Measurements from ENCODE around the gene SEC22B.
"Not testable (repeated sequence)": the region's sequence is repeated elsewhere in the genome, so short reads cannot be mapped to it uniquely, and the experiment has no call there.

Gene SEC22B

GRCh38 chr1:120127921-120128320 lies 48.4 kb downstream of the SEC22B start:
- H3K27me3 Mint-ChIP-seq (ENCODE audit: low read depth, poor library complexity); H3K4me3 Mint-ChIP-seq; H3K9me3 Mint-ChIP-seq; DNase-seq; H3K27ac Mint-ChIP-seq; H3K36me3 Mint-ChIP-seq (ENCODE audit: low read depth): not testable (repeated sequence)
- peaks cover 23% of the 10 kb centered on the region for H3K4me1 Mint-ChIP-seq

- not testable (repeated sequence) for H3K27me3 Mint-ChIP-seq (ENCODE audit: low read depth, poor library complexity); H3K4me3 Mint-ChIP-seq; H3K36me3 Mint-ChIP-seq (ENCODE audit: low read depth); DNase-seq; H3K9me3 Mint-ChIP-seq; H3K27ac Mint-ChIP-seq
- peaks cover 17% of the 10 kb centered on the region for H3K4me1 Mint-ChIP-seq
These were observed 50.1 kb downstream of the SEC22B start for GRCh38 chr1:120126216-120126615.

- DNase-seq; H3K4me3 Mint-ChIP-seq; H3K27me3 Mint-ChIP-seq (ENCODE audit: low read depth, poor library complexity); H3K36me3 Mint-ChIP-seq (ENCODE audit: low read depth); H3K9me3 Mint-ChIP-seq: not testable (repeated sequence)
- H3K27ac Mint-ChIP-seq: peak overlapping the region; percentile 36
- H3K4me1 Mint-ChIP-seq: peaks cover 14% of the 10 kb centered on the region
These were observed 51.7 kb downstream of the SEC22B start for GRCh38 chr1:120124628-120125027.

GRCh38 chr1:120123813-120124510 lies 52.4 kb downstream of the SEC22B start:
- H3K4me3 Mint-ChIP-seq; DNase-seq; H3K27me3 Mint-ChIP-seq (ENCODE audit: low read depth, poor library complexity); H3K9me3 Mint-ChIP-seq; H3K36me3 Mint-ChIP-seq (ENCODE audit: low read depth): not testable (repeated sequence)
- Mint-ChIP-seq H3K27ac (peak overlapping the region; percentile 36), H3K4me1 (peaks cover 12% of the 10 kb centered on the region)

- not testable (repeated sequence) for H3K27me3 Mint-ChIP-seq (ENCODE audit: low read depth, poor library complexity); H3K9me3 Mint-ChIP-seq; H3K36me3 Mint-ChIP-seq (ENCODE audit: low read depth); H3K27ac Mint-ChIP-seq; DNase-seq; H3K4me3 Mint-ChIP-seq
- peaks cover 17% of the 10 kb centered on the region for H3K4me1 Mint-ChIP-seq
These were observed 53.9 kb downstream of the SEC22B start for GRCh38 chr1:120122262-120122893.

GRCh38 chr1:120121830-120122229 lies 54.5 kb downstream of the SEC22B start:
- not testable (repeated sequence) for H3K4me3 Mint-ChIP-seq; H3K27me3 Mint-ChIP-seq (ENCODE audit: low read depth, poor library complexity); H3K36me3 Mint-ChIP-seq (ENCODE audit: low read depth); H3K27ac Mint-ChIP-seq; DNase-seq; H3K9me3 Mint-ChIP-seq
- H3K4me1 Mint-ChIP-seq: peaks cover 18% of the 10 kb centered on the region

GRCh38 chr1:120120525-120120924 lies 55.8 kb downstream of the SEC22B start:
- peaks cover 22% of the 10 kb centered on the region for H3K4me1 Mint-ChIP-seq
- not testable (repeated sequence) for H3K4me3 Mint-ChIP-seq; H3K27ac Mint-ChIP-seq; DNase-seq; H3K36me3 Mint-ChIP-seq (ENCODE audit: low read depth); H3K9me3 Mint-ChIP-seq; H3K27me3 Mint-ChIP-seq (ENCODE audit: low read depth, poor library complexity)

- H3K9me3 Mint-ChIP-seq; H3K4me3 Mint-ChIP-seq; DNase-seq; H3K27me3 Mint-ChIP-seq (ENCODE audit: low read depth, poor library complexity); H3K36me3 Mint-ChIP-seq (ENCODE audit: low read depth): not testable (repeated sequence)
- Mint-ChIP-seq H3K4me1 (peaks cover 10% of the 10 kb centered on the region), H3K27ac (peak overlapping the region; percentile 70)
These were observed 58.7 kb downstream of the SEC22B start for GRCh38 chr1:120117371-120118177.

- H3K4me3 Mint-ChIP-seq; H3K36me3 Mint-ChIP-seq (ENCODE audit: low read depth); H3K27me3 Mint-ChIP-seq (ENCODE audit: low read depth, poor library complexity); H3K27ac Mint-ChIP-seq; H3K9me3 Mint-ChIP-seq; DNase-seq: not testable (repeated sequence)
- peaks cover 15% of the 10 kb centered on the region for H3K4me1 Mint-ChIP-seq
These were observed 60.2 kb downstream of the SEC22B start for GRCh38 chr1:120116094-120116493.

- not testable (repeated sequence) for H3K27me3 Mint-ChIP-seq (ENCODE audit: low read depth, poor library complexity); H3K36me3 Mint-ChIP-seq (ENCODE audit: low read depth); H3K4me3 Mint-ChIP-seq; H3K9me3 Mint-ChIP-seq; DNase-seq
- peaks cover 15% of the 10 kb centered on the region for H3K4me1 Mint-ChIP-seq
- H3K27ac Mint-ChIP-seq: peak overlapping the region; percentile 66
These were observed 63.2 kb downstream of the SEC22B start for GRCh38 chr1:120113134-120113533.

GRCh38 chr1:120112212-120112611 lies 64.1 kb downstream of the SEC22B start:
- H3K4me3 Mint-ChIP-seq, DNase-seq: not testable (repeated sequence)

GRCh38 chr1:120111771-120112170 lies 64.5 kb downstream of the SEC22B start:
- not testable (repeated sequence) for H3K4me3 Mint-ChIP-seq; H3K36me3 Mint-ChIP-seq (ENCODE audit: low read depth); H3K4me1 Mint-ChIP-seq; DNase-seq; H3K27ac Mint-ChIP-seq; H3K9me3 Mint-ChIP-seq; H3K27me3 Mint-ChIP-seq (ENCODE audit: low read depth, poor library complexity)

More at GRCh38 chr1:120112212-120112611, 64.1 kb downstream of the SEC22B start:
- H3K4me1 Mint-ChIP-seq; H3K27me3 Mint-ChIP-seq (ENCODE audit: low read depth, poor library complexity); H3K9me3 Mint-ChIP-seq; H3K36me3 Mint-ChIP-seq (ENCODE audit: low read depth): not testable (repeated sequence)
- H3K27ac Mint-ChIP-seq: peak overlapping the region; percentile 66

- not testable (repeated sequence) for H3K9me3 Mint-ChIP-seq; H3K27me3 Mint-ChIP-seq (ENCODE audit: low read depth, poor library complexity); H3K27ac Mint-ChIP-seq; DNase-seq; H3K36me3 Mint-ChIP-seq (ENCODE audit: low read depth); H3K4me3 Mint-ChIP-seq; H3K4me1 Mint-ChIP-seq
These were observed 65.3 kb downstream of the SEC22B start for GRCh38 chr1:120111008-120111407.

- peak; percentile 2 for DNase-seq
- H3K4me1 Mint-ChIP-seq; H3K27me3 Mint-ChIP-seq (ENCODE audit: low read depth, poor library complexity); H3K36me3 Mint-ChIP-seq (ENCODE audit: low read depth); H3K9me3 Mint-ChIP-seq; H3K4me3 Mint-ChIP-seq: not testable (repeated sequence)
- H3K27ac Mint-ChIP-seq: peak overlapping the region; percentile 87
These were observed 66.7 kb downstream of the SEC22B start for GRCh38 chr1:120109656-120110055.
